Natural killer cell (primary cell): Measurements from ENCODE around the gene EXOG. TPM values are rescaled to one million over a fixed set of nuclear protein-coding genes. Genes with fewer than 3 reads are reported as not detected.

ENCODE experiments used
- ATAC-seq, 3 donors: fragments of 150-1000 bp in 2 of 3; fragments of 200-7000 bp in 1 of 3; cut with Tn5 transposase; 1 replicate in 1 of 3; 2 replicates in 2 of 3; pipeline ENCODE4 v1.10.0; 2021; ENCODE audit warnings: mild to moderate bottlenecking in 2 of 3, moderate library complexity in 2 of 3
- DNase-seq, 2 donors: peaks; one replicate each; pipeline versions ENCODE4 v3.0.0 to v3.0.0-alpha.2; 2013 to 2021; ENCODE audit warnings: mixed read lengths in 1 of 2
- H3K27ac ChIP-seq: one replicate; pipeline ENCODE4 v1.5.1; 2013; ENCODE audit warnings: mild to moderate bottlenecking, low read length
- H3K27me3 ChIP-seq: one replicate; pipeline ENCODE4 v1.6.1; 2013; ENCODE audit warnings: low read length; ENCODE audit not compliant: control insufficient read depth, insufficient read depth
- H3K36me3 ChIP-seq: one replicate; pipeline ENCODE4 v1.6.1; 2013; ENCODE audit warnings: low read length; ENCODE audit not compliant: control insufficient read depth, insufficient read depth
- H3K4me1 ChIP-seq: one replicate; pipeline ENCODE4 v1.6.1; 2013; ENCODE audit warnings: low read length; ENCODE audit not compliant: control insufficient read depth, insufficient read depth
- H3K4me3 ChIP-seq: one replicate; pipeline ENCODE4 v1.5.1; 2013; ENCODE audit warnings: low read length
- H3K9me3 ChIP-seq: one replicate; pipeline ENCODE4 v1.6.1; 2013; ENCODE audit warnings: low read length; ENCODE audit not compliant: control insufficient read depth, insufficient read depth
- H3K27ac Mint-ChIP-seq, 2 donors: one replicate each; pipeline ENCODE4 v1.8.0; 2022; ENCODE audit warnings: mild to moderate bottlenecking in 2 of 2, mixed read lengths in 2 of 2, moderate library complexity in 1 of 2
- H3K27me3 Mint-ChIP-seq, 2 donors: one replicate each; pipeline ENCODE4 v1.8.0; 2022; ENCODE audit warnings: low read depth in 2 of 2, mixed read lengths in 2 of 2
- H3K36me3 Mint-ChIP-seq: one replicate; pipeline ENCODE4 v1.8.0; 2022; ENCODE audit warnings: mixed read lengths
- H3K4me1 Mint-ChIP-seq, 2 donors: one replicate each; pipeline ENCODE4 v1.8.0; 2022; ENCODE audit warnings: mixed read lengths in 2 of 2
- H3K4me3 Mint-ChIP-seq: one replicate; pipeline ENCODE4 v1.8.0; 2022; ENCODE audit warnings: mild to moderate bottlenecking, moderate library complexity, mixed read lengths
- H3K9me3 Mint-ChIP-seq, 2 donors: one replicate each; pipeline ENCODE4 v1.8.0; 2022; ENCODE audit warnings: mixed read lengths in 2 of 2
- CTCF ChIP-seq: fragments of 200-600 bp; IDR thresholded peaks from one replicate; pipeline ENCODE4 v1.8.0; 2022; ENCODE audit warnings: antibody characterized with exemption
- WGBS: methylation state at CpG from one replicate; pipeline ENCODE4 v1.1.7; 2013; ENCODE audit warnings: missing lambda C conversion rate; ENCODE audit not compliant: insufficient coverage; 5-methylcytosine and 5-hydroxymethylcytosine counted together
- intact Hi-C: fragments of 100-400 bp; cut with micrococcal nuclease; formaldehyde crosslinking; loops from one replicate; pipeline ENCODE4 v1.14.2; 2022
- total RNA-seq, 4 donors: library from RNA; stranded (reverse); fragments of 120-200 nt in 1 of 4; gene quantifications; one replicate each; pipeline versions ENCODE4 v1.2.3 to v1.2.4, GENCODE V29; 2013 to 2022

EXOG gene
- total RNA-seq, 3 donors from 2014 or later (not counting 1 experiment from before 2014, with no cell fraction given), result 27.3 to 34.5 (median 30.5) TPM

GRCh38 chr3:38522002-38522401 lies 25.9 kb downstream of the EXOG start:
- Histone ChIP-seq H3K4me3 (no peak overlapping the region), H3K9me3 (no peaks in the 10 kb centered on the region), H3K27ac (no peak overlapping the region), H3K4me1 (no peaks in the 10 kb centered on the region), H3K36me3 (peaks cover 18% of the 10 kb centered on the region), H3K27me3 (no peaks in the 10 kb centered on the region)
- H3K9me3 Mint-ChIP-seq, result no peaks in the 10 kb centered on the region
- 98% methylated on average over 6 of the region's 6 CpGs for WGBS
- intact Hi-C loops, result loop anchor here (10.0 kb wide), 1 partner anchor 323 kb away; no protein-coding TSS in a partner anchor
- peaks cover 12% of the 10 kb centered on the region for H3K36me3 Mint-ChIP-seq
- ATAC-seq (no peak), DNase-seq (no peak)
- peaks cover 18 to 31% of the 10 kb centered on the region in 2 donors for H3K4me1 Mint-ChIP-seq
- TF ChIP-seq CTCF, result no peak
- no peak overlapping the region for H3K4me3 Mint-ChIP-seq
- peak overlapping the region in 1 of 2 donors; percentile 42 for H3K27ac Mint-ChIP-seq
- no peaks in the 10 kb centered on the region for H3K27me3 Mint-ChIP-seq

- no peak overlapping the region for H3K4me3 Mint-ChIP-seq
- H3K9me3 ChIP-seq, result no peaks in the 10 kb centered on the region
- peaks cover 11 to 24% of the 10 kb centered on the region in 2 donors for H3K4me1 Mint-ChIP-seq
- H3K4me1 ChIP-seq, result no peaks in the 10 kb centered on the region
- no peak overlapping the region for H3K27ac ChIP-seq
- no peak for DNase-seq
- ATAC-seq, result no peak
- H3K9me3 Mint-ChIP-seq, result no peaks in the 10 kb centered on the region
- intact Hi-C loops, result loop anchor here (10.0 kb wide), 1 partner anchor 321 kb away; no protein-coding TSS in a partner anchor
- peaks cover 18% of the 10 kb centered on the region for H3K36me3 ChIP-seq
- H3K36me3 Mint-ChIP-seq, result peaks cover 19% of the 10 kb centered on the region
- H3K4me3 ChIP-seq, result no peak overlapping the region
- H3K27me3 ChIP-seq, result no peaks in the 10 kb centered on the region
- WGBS, result 98% methylated on average over 5 of the region's 5 CpGs
- TF ChIP-seq CTCF, result no peak
- H3K27ac Mint-ChIP-seq, result no peak overlapping the region
- no peaks in the 10 kb centered on the region for H3K27me3 Mint-ChIP-seq
These were observed 28.1 kb downstream of the EXOG start for GRCh38 chr3:38524141-38524739.

- intact Hi-C loops, result loop anchor here (10.0 kb wide), 1 partner anchor 318 kb away; no protein-coding TSS in a partner anchor
- Histone ChIP-seq H3K27ac (no peak overlapping the region), H3K4me3 (no peak overlapping the region), H3K27me3 (no peaks in the 10 kb centered on the region), H3K9me3 (no peaks in the 10 kb centered on the region), H3K36me3 (peaks cover 18% of the 10 kb centered on the region), H3K4me1 (no peaks in the 10 kb centered on the region)
- WGBS, result 96% methylated on average over 14 of the region's 14 CpGs
- no peak for DNase-seq
- H3K9me3 Mint-ChIP-seq, result no peaks in the 10 kb centered on the region
- H3K27ac Mint-ChIP-seq, result no peak overlapping the region
- no peaks in the 10 kb centered on the region for H3K27me3 Mint-ChIP-seq
- no peak for ATAC-seq
- no peak for TF ChIP-seq CTCF
- peaks cover 19% of the 10 kb centered on the region for H3K36me3 Mint-ChIP-seq
- H3K4me3 Mint-ChIP-seq, result no peak overlapping the region
- H3K4me1 Mint-ChIP-seq, result peaks cover 0 to under 1% of the 10 kb centered on the region in 2 donors
These were observed 30.7 kb downstream of the EXOG start for GRCh38 chr3:38526792-38527191.

GRCh38 chr3:38528457-38528856 lies 32.3 kb downstream of the EXOG start:
- no peaks in the 10 kb centered on the region for H3K9me3 Mint-ChIP-seq
- H3K4me1 Mint-ChIP-seq, result peaks cover 5 to 9% of the 10 kb centered on the region in 2 donors
- no peak overlapping the region for H3K27ac ChIP-seq
- ATAC-seq, result no peak
- 93% methylated on average over 1 of the region's 1 CpG for WGBS
- H3K27me3 Mint-ChIP-seq, result no peaks in the 10 kb centered on the region
- no peaks in the 10 kb centered on the region for H3K9me3 ChIP-seq
- H3K4me3 ChIP-seq, result no peak overlapping the region
- peaks cover 21% of the 10 kb centered on the region for H3K36me3 ChIP-seq
- H3K4me3 Mint-ChIP-seq, result no peak overlapping the region
- no peaks in the 10 kb centered on the region for H3K27me3 ChIP-seq
- H3K27ac Mint-ChIP-seq, result no peak overlapping the region
- no peak for TF ChIP-seq CTCF
- no peak for DNase-seq
- H3K4me1 ChIP-seq, result no peaks in the 10 kb centered on the region
- H3K36me3 Mint-ChIP-seq, result peaks cover 19% of the 10 kb centered on the region
- intact Hi-C loops, result loop anchor here (10.0 kb wide), 1 partner anchor 316 kb away; no protein-coding TSS in a partner anchor
